Measurements from ENCODE around the gene KRT38.

- TF ChIP-seq POLR2AphosphoS5 (IDR thresholded peaks at IDR 0.05), result no peak
- TF ChIP-seq, protein P1, sequence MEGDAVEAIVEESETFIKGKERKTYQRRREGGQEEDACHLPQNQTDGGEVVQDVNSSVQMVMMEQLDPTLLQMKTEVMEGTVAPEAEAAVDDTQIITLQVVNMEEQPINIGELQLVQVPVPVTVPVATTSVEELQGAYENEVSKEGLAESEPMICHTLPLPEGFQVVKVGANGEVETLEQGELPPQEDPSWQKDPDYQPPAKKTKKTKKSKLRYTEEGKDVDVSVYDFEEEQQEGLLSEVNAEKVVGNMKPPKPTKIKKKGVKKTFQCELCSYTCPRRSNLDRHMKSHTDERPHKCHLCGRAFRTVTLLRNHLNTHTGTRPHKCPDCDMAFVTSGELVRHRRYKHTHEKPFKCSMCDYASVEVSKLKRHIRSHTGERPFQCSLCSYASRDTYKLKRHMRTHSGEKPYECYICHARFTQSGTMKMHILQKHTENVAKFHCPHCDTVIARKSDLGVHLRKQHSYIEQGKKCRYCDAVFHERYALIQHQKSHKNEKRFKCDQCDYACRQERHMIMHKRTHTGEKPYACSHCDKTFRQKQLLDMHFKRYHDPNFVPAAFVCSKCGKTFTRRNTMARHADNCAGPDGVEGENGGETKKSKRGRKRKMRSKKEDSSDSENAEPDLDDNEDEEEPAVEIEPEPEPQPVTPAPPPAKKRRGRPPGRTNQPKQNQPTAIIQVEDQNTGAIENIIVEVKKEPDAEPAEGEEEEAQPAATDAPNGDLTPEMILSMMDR (IDR thresholded peaks at IDR 0.05), result no peak
- no peak for TF ChIP-seq POLR2A (IDR thresholded peaks at IDR 0.05)
Observed at GRCh38 chr17:41392278-41392677, 48.5 kb downstream of the KRT38 start.
